ENCODE measurements around the gene CDYL.

The CDYL gene

DNA sequence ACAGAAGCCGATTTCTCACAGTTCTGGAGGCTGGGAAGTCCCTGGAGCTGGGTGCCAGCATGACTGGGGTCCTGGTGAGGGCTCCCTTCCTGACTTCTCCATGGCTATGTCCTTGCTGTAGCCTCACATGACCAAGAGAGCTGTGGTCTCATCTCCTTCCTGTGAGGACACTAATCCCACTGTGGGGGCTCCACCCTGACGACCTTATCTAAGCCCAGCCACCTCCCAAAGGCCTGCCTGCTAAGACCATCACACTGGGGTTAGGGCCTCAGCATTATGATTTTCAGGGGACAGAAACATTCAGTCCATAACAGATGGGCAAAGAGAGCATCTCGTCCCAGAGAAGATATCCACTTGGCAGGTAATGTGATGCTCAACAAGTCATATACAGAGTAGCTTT lies 210.8 kb downstream of the CDYL start:
- H3K4me3 ChIP-seq (replicated peaks; ENCODE audit: low read depth, low read length): no peak overlapping the region
- no peak for DNase-seq (ENCODE audit: extremely low read depth, low read depth)
- TF ChIP-seq, protein P1, sequence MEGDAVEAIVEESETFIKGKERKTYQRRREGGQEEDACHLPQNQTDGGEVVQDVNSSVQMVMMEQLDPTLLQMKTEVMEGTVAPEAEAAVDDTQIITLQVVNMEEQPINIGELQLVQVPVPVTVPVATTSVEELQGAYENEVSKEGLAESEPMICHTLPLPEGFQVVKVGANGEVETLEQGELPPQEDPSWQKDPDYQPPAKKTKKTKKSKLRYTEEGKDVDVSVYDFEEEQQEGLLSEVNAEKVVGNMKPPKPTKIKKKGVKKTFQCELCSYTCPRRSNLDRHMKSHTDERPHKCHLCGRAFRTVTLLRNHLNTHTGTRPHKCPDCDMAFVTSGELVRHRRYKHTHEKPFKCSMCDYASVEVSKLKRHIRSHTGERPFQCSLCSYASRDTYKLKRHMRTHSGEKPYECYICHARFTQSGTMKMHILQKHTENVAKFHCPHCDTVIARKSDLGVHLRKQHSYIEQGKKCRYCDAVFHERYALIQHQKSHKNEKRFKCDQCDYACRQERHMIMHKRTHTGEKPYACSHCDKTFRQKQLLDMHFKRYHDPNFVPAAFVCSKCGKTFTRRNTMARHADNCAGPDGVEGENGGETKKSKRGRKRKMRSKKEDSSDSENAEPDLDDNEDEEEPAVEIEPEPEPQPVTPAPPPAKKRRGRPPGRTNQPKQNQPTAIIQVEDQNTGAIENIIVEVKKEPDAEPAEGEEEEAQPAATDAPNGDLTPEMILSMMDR (IDR thresholded peaks at IDR 0.05; ENCODE audit: low read depth, low read length, missing control alignments): no peak

GRCh38 chr6:4987432-4987831 lies 211.2 kb downstream of the CDYL start:
- DNase-seq (ENCODE audit: extremely low read depth, low read depth): no peak
- H3K4me3 ChIP-seq (replicated peaks; ENCODE audit: low read depth, low read length): no peak overlapping the region
- TF ChIP-seq, protein P1 (IDR thresholded peaks at IDR 0.05; ENCODE audit: low read depth, low read length, missing control alignments): no peak

GRCh38 chr6:4994741-4995140 lies 218.5 kb downstream of the CDYL start:
- TF ChIP-seq, protein P1 (IDR thresholded peaks at IDR 0.05; ENCODE audit: low read depth, low read length, missing control alignments): no peak
- H3K4me3 ChIP-seq (replicated peaks; ENCODE audit: low read depth, low read length): no peak overlapping the region
- DNase-seq (ENCODE audit: extremely low read depth, low read depth): no peak

- no peak for DNase-seq (ENCODE audit: extremely low read depth, low read depth)
- TF ChIP-seq, protein P1 (IDR thresholded peaks at IDR 0.05; ENCODE audit: low read depth, low read length, missing control alignments): no peak
- no peak overlapping the region for H3K4me3 ChIP-seq (replicated peaks; ENCODE audit: low read depth, low read length)
Observed at GRCh38 chr6:4997862-4998261, 221.7 kb downstream of the CDYL start.

DNA sequence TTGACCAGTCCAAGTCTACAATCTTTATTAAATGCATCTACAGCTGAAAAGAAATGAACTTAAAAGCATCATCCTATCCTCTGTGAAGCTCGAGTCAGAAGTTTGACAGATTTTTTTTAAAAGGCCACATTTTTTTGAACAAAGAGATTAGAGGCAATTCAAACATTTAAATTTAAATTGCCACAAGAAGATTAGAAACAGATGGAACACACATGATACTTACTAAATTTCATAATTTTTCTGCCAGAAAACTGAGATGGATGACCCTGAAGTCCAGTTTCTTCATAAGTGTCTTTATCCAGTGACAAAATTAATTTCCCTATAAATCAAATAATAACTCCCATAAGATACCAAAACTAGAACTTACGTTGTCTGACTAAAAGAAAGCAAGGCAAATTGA lies 223.4 kb downstream of the CDYL start:
- TF ChIP-seq, protein P1 (IDR thresholded peaks at IDR 0.05; ENCODE audit: low read depth, low read length, missing control alignments): no peak
- no peak overlapping the region for H3K4me3 ChIP-seq (replicated peaks; ENCODE audit: low read depth, low read length)
- DNase-seq (ENCODE audit: extremely low read depth, low read depth): no peak

GRCh38 chr6:5003604-5004372 lies 227.6 kb downstream of the CDYL start, which contains the start of gene RPP40:
TSS of gene RPP40 (minus strand) at chr6:5004037. CDS start at chr6:5004002, 35 bp downstream.
- TF ChIP-seq, protein P1 (IDR thresholded peaks at IDR 0.05; ENCODE audit: low read depth, low read length, missing control alignments): peak; percentile 84
- H3K4me3 ChIP-seq (replicated peaks; ENCODE audit: low read depth, low read length): peak within 1 kb of the TSS; percentile 48
- peak; percentile 93 for DNase-seq (ENCODE audit: extremely low read depth, low read depth)
